Dedifferentiated amniotic fluid mesenchymal stem cell (primary cell): ENCODE results near the gene CCT6A.
"Not testable (repeated sequence)": the region's sequence is repeated elsewhere in the genome, so short reads cannot be mapped to it uniquely, and the experiment has no call there.

Source experiments
- DNase-seq: peaks from one replicate; pipeline ENCODE4 v3.0.0-alpha.2; 2016; ENCODE audit errors: extremely low spot score

CCT6A gene, protein sequence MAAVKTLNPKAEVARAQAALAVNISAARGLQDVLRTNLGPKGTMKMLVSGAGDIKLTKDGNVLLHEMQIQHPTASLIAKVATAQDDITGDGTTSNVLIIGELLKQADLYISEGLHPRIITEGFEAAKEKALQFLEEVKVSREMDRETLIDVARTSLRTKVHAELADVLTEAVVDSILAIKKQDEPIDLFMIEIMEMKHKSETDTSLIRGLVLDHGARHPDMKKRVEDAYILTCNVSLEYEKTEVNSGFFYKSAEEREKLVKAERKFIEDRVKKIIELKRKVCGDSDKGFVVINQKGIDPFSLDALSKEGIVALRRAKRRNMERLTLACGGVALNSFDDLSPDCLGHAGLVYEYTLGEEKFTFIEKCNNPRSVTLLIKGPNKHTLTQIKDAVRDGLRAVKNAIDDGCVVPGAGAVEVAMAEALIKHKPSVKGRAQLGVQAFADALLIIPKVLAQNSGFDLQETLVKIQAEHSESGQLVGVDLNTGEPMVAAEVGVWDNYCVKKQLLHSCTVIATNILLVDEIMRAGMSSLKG

DNA sequence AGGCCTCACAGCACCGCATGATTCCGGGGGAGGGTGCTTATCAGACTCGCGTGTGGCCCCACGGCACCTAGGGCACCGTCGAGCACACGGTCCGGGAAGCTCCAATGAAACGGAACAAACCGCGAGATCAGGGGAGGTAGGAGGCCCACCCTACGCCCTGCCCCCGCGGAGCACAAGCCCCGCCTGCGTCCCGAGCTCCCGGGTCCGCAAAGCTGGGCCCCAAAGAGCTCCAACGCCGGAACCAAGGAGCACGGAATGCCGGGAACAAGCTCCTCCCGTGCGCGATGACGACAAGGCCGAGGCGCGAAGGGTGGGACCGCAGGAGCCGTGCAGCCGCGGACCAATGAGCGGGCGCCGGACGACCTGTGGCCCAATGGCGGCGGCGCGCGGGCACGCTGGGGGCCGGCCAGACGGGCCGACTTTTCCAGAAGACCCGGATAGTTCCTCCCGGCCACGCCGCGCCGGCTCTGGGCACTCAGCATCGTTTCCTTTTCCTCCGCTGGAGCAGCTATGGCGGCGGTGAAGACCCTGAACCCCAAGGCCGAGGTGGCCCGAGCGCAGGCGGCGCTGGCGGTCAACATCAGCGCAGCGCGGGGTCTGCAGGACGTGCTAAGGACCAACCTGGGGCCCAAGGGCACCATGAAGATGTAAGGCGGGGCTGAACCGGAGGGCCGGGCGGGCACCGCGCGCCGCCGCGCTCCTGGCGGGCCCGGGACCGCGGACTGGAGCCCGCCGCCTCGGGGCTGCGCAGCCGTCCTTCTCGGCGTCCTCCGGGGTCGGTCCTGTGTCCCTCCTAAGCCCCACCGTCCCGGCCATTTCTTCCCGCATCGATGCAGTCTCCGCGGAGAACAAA is at the start of gene CCT6A, which contains the start of gene PSPH:
CCT6A (plus strand) TSS at position 427 of the 853 bp plus-strand sequence; CDS start at position 511, 84 bp downstream.
PSPH (minus strand) TSS at position 106 of the 853 bp plus-strand sequence. CDS start 30,232 bp downstream, outside the sequence.
- DNase-seq: peak; percentile 98

DNA sequence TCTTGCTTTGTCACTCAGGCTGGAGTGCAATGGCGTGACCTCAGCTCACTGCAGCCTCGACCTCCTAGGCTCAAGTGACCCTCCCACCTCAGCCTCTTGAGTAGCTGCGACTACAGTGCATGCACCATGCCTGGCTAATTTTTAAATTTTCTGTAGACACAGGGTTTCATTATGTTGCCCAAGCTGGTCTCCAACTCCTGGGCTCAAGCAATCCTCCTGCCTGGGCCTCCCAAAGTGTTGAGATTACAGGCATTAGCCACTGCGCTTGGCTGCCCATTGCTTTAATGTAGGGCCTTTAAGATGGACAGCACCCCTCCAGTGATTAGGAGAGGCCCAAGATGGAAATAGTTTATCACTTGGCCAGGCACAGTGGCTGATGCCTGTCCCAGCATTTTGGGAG is 47.8 kb upstream of the CCT6A start:
- no peak for DNase-seq

DNA sequence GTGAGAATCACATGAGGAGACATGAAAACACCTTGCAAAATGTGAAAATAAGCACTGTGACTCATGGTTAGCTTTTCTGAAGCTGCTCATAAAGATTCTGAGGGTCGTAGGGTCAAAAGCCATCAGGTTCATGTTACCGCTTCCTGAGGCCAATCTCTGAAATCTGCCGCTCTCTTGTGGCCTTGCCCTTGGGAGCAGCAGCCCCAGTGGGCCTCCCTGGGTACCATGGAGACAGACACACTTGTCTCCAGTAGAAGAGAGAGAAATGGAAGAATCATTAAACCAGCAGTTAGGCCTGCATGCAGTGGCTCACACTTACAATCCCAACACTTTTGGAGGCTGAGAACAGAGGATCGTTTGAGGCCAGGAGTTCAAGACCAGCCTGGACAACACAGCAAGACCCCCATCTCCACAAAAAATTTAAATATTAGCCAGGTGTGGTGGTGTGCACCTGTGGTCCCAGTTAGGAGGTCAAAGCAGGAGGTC is 44.4 kb upstream of the CCT6A start:
- no peak for DNase-seq

DNA sequence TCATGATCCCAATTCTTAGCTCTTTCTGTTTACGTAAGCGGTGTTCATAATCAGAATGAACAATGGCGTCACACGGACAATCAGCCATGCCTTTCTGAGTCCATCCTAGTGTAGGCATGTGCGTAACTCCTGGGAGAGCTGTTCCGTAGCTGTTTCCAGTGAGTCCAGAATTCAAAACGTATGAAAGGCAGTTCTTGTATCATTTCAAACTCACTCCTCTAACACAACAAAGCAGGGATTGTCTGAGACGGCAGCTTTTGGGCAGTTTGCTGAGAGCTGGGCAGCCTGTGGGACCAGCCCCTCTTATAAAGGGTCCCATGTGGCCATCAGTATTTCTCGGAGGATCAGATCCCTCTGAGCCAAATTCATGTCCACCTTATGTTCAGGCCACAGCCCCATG is 43.7 kb upstream of the CCT6A start:
- no peak for DNase-seq

DNA sequence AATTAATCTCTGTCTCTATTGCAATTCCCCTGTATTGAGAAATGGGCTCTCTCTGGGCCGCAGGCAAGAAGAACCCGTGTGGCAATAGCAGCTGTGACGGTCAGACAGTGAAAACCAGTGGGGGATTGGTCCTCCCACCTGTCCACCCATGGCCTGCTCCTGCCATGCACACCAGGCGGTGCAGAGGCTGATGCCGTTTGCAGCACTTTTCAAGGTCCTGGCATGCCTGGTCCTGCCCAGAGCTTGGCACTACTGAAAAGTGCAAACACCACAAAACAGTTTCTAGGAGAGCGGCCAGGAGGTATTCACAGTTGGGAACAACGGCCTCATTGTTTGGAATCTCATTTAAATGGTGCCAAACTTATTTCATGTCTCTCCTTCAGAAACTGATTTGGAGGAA is 41.9 kb upstream of the CCT6A start:
- no peak for DNase-seq

DNA sequence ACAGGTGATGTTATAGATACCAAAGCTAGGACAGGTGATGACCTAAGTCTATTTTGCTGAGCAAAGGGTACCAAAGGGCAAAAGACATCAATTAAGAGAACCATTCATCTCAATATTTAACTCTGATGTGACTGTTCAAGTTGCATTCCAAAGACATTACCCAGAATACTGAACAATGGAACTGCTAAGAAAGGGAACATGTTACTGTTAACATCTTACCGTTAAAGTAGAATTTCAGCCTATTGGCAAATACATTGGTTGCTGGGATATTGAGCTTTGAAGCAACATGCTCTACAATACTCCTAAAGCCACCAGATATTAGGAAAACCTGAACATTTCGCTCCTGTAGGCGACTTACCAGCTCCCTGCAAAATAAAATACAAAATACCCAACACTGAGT is 34.5 kb upstream of the CCT6A start:
- DNase-seq: not testable (repeated sequence)

DNA sequence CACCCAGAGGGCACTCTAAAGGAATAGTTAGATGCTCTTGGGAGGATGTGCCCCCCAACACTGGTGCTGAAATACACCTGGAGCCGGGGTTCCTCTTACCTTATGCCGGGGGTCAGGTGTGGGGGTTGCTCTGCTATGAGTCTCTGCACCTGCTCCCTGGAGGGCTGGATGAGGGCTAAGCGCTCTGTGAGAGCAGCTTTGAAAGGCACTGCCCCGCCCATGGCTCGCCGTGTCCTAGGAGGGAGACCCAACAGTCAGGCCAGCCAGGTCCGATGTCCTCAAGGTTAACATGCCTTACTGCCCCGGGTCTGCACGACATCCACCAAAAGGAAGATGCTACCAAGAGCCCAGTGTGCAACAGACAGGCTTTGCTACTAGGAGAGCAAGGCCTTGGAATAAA is 32.1 kb upstream of the CCT6A start:
- DNase-seq: no peak

DNA sequence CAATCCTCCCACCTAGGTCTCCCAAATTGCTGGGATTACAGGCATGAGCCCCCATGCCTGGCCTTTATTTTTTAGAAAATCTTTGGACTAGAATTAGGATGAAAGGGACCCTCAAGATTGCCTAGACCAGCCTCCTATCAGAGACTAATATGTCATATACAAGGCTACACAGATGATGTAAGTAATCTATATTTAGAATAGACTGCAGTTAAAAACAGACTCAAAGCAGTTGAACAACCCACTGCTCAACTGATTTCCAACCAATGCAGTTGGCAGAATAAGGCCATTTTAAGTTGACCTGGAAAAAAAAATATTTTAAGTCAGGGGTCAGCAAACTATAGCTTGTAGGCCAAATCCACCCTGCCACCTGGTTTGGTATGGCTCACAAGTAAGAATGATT is 28.1 kb upstream of the CCT6A start:
- no peak for DNase-seq

DNA sequence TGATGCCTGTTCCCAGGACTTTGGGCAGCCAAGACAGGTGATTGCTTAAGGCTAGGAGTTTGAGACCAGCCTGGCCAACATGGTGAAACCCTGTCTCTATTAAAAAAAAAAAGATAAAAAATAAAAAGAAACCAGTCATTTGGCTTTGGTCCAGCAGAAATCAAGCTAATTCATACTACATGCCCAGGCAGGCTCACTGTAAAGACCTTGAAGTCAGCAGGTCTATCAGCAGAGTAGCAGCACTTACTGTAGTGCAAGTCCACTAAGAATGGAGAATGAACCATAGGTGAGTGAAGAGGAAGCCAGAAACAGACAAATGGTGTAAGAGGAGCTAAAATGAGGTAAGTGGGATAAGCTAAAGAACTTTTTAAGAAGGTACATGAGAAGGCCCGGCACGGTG is 25.0 kb upstream of the CCT6A start:
- no peak for DNase-seq

DNA sequence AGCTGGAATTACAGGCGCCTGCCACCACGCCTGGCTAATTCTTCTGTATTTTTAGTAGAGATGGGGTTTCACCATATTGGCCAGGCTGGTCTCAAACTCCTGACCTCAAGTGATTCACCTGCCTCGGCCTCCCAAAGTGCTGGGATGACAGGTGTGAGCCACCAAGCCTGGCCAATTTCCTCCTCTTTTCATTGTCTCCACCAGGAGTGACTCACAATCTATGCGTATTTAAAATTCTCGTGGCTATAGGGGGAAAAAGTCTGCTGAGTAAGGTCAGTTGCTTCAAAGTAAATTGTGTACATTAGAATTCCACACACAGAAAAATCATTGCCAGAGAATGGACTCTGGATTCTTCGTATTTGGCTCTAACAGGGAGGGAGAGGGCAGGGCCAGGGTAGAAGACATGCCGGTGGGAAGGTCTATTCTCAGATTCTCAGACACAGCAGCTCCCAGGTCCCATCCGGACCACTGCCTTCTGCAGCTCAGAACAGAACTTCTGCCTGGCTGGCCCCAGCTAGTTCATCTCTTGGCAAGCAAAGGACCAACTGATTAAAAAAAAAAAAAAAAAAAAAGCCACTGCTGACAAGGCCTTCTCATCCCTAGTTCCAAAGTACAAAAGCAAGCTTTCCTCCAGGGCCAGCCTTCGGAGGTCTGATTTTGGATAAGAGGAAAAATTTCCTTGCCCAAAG is 22.5 kb upstream of the CCT6A start:
- DNase-seq: no peak

DNA sequence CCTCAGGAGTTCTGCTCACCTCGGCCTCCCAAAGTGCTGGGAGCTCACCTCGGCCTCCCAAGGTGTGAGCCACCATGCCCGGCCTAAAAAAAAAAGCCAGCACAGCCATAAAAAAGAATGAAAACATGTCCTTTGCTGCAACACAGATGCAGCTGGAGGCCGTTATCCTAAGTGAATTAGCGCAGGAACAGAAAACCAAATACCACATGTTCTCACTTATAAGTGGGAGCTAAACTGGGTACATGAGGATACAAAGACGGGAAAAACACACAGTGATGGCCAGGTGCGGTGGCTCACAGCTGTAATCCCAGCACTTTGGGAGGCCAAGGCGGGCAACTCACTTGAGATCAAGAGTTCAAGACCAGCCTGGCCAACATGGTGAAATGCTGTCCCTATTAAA is 21.2 kb upstream of the CCT6A start:
- DNase-seq: no peak

DNA sequence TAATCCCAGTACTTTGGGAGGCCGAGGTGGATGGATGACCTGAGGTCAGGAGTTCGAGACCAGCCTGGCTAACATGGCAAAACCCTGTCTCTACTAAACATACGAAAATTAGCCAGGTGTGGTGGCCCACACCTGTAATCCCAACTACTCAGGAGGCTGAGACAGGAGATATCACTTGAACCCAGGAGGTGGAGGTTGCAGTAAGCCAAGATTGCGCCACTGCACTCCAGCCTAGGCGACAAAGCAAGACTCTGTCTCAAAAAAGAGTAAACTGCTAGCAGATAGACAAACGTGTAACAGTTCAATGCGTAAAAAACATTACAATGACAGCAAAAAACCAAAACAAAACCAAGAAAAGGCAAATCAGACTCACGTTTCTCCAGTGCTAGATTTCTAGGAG is 20.0 kb upstream of the CCT6A start:
- not testable (repeated sequence) for DNase-seq

DNA sequence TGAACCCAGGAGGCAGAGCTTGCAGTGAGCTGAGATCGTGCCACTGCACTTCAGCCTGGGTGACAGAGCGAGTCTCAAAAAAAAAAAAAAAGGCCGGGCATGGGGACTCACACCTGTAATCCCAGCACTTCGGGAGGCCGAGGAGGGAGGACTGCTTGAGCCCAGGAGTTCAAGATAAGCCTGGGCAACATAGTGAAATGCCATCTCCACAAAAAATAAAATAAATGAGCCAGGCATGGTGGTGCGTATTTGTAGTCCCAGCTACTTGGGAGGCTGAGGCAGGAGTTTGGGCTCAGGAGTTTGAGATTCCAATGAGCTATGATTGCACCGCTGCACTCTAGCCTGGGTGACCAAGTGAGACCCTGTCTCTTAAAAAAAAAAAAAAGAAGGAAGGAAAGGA is 19.0 kb upstream of the CCT6A start:
- not testable (repeated sequence) for DNase-seq

DNA sequence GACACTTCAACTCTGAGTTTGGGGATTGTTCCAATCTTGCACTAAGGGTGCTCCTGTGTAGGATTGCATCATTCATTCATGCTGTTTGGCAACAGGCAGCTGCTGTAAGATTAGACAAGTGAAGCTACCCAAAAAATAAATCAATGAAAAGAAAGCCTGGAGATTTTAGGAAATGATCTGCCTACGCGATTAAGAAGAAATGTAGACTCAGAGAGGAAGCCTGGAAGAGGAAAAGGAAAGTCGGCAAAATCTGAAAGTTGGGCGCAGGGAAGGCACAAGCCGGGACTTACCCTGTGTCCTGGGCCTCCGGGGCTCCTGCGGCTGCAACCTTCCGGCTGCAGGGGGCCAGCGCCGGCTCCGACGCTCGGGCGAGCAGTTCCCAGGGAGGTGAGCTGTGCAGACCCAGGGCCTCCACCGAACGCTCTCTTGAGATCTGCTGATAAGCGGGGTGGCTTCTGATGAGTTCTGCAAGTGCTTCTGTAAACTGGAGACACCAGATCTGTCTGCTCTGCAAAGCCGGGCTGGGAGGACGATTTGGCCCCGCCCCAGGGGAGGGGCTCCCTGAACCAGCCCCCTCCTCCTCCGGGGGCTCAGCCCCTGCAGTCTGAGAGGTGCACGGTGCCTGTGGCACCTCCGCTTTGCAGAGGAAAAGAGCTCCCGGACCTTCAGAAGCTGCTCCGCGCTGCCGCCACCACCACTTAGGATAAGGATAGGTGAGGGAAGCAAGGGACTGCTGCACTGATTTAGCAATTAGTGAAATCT is 17.7 kb upstream of the CCT6A start:
- DNase-seq: peak; percentile 56

DNA sequence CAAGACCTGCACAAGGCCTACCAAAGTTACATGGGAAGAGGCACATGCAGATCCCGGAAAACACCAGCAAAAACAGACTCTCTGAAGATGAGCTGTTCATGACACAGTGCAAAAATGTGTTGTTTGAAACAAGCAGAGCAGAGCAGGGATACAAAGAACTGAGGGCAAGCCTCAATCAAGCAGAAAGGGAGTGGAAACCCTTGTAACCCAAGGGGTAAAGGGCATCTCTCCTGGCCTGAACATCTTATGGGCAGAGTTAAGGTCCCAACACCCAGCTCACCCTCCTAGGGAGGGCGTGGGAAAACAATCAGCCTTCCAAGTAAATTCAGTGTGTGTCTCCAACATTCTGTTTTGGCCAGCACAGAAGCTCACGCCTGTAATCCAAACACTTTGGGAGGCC is 10.8 kb upstream of the CCT6A start:
- no peak for DNase-seq

DNA sequence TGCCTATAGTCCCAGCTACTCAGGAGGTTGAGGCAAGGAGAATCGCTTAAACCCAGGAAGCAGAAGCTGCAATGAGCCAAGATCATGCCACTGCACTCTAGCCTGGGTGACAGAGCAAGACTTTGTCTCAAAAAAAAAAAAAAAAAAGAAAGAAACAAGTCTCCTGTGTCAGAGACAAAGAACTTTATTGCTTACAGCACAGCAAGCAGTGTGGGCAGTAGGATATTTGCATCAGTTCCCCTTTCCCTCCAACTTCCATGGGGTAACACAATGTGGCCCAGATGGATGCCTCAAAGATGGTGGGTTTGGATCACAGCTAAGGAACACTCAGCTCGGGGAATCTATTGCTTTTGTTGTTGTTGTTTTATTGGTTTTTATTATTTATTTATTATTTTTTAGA is 5.8 kb upstream of the CCT6A start:
- DNase-seq: not testable (repeated sequence)

DNA sequence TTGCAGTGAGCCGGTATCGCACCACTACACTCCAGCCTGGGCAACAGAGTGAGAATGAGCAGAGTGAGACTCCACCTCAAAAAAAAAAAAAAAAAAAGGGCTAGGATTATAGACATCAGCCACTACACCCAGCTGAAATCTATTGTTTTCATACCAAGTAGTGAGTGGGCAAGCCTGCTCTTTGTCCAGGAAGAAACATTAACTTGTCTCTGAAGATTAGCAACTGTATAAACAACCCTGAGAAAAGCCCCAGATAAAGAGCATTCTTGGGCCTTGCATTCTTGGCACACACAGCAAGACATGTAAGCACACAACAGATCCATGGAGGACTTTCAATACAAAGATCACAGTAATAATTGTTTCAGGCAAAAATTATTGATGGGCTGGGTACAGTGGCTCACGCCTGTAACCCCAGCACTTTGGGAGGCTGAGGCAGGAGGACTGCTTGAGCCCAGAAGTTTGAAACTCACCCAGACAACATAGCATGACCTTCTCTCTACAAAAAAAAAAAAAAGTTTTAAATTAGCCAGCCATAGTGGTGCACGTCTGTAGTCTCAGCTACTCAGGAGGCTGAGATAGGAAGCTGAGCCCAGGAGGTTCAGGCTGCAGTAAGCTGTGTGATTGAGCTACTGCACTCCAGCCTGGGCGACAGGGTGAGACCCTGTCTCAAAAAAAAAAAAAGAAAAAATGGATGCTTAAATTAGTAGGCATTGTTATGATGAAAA is 4.7 kb upstream of the CCT6A start:
- peak; percentile 88 for DNase-seq

DNA sequence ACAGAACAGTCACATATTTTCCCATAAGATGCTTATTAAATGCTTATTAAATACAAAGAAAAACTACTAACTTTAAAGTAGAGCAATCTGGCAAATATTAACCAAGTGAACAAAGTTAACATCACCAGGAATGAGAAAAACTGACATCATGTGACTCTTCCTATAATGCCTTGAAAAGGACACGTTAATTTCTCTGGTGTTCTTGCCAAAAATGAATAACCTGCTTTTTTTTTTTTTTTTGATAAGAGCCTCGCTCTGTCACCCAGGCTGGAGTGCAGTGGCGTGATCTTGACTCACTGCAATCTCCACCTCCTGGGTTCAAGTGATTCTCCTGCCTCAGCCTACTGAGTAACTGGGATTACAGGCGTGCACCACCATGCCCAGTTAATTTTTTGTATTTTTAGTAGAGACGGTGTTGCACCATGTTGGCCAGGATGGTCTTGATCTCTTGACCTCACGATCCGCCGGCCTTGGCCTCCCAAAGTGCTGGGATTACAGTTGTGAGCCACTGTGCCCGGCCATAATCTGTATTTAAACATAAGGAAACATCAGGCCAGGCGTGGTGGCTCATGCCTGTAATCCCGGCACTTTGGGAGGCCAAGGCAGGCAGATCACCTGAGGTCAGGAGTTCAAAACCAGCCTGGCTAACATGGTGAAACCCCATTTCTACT is 4.0 kb upstream of the CCT6A start:
- not testable (repeated sequence) for DNase-seq

DNA sequence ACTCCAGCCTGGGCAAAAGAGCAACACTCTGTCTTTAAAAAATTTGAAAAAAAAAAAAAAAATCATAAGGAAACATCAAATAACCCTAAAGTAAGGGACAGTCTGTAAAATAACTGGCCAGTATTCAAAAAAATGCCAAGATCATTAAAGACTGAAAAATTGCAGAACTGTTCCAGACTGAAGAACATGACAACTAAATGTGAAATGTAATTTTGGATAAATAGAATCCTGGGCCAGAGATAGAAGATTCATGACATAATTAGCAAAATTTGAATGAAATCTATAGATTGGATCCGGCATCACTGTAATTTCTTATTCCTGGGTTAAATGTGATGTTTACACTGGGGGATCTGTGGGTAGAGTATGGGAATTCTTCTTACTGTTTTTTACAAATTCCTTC is 3.3 kb upstream of the CCT6A start:
- DNase-seq: peak; percentile 23

DNA sequence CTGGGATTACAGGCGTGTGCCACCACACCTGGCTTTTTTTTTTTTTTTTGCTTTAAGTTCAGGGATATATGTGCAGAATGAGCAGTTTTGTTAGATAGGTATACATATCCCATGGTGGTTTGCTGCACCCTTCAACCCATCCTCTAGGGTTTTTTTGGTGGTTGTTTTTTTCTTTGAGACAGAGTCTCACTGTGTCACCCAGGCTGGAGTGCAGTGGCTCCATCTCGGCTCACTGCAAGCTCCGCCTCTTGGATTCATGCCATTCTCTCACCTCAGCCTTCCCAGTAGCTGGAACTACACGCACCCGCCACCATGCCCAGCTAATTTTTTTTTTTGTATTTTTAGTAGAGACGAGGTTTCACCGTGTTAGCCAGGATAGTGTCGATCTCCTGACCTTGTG is 2.8 kb upstream of the CCT6A start:
- DNase-seq: not testable (repeated sequence)
